ENCODE measurements around the gene FOS.

DNA sequence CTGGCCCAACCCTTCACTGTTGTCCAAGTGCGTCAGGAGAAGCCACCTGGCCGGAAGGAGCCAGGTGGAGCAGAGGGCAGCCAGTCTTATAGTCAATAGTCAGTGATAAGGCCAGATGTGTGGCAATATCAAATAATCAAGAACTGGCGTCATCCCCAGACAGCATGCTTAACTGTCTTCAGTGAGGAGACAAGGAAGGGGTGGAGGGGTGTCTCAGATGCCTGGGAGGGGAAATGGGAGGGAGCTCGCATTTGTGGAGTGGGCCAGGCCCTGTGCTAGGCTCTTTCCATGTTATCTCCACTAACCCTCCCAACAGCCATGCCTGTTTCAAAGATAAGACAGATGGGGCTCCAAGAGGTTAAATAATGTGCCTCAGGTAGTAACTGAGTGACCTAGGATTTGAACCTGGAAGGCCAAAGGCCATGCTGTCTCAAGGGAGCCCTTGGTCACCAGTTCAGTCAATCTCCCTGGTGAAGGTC, 48.9 kb upstream of the FOS start:
- TF ChIP-seq, protein P1, sequence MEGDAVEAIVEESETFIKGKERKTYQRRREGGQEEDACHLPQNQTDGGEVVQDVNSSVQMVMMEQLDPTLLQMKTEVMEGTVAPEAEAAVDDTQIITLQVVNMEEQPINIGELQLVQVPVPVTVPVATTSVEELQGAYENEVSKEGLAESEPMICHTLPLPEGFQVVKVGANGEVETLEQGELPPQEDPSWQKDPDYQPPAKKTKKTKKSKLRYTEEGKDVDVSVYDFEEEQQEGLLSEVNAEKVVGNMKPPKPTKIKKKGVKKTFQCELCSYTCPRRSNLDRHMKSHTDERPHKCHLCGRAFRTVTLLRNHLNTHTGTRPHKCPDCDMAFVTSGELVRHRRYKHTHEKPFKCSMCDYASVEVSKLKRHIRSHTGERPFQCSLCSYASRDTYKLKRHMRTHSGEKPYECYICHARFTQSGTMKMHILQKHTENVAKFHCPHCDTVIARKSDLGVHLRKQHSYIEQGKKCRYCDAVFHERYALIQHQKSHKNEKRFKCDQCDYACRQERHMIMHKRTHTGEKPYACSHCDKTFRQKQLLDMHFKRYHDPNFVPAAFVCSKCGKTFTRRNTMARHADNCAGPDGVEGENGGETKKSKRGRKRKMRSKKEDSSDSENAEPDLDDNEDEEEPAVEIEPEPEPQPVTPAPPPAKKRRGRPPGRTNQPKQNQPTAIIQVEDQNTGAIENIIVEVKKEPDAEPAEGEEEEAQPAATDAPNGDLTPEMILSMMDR (IDR thresholded peaks at IDR 0.05) = no peak
- TF ChIP-seq EZH2phosphoT487 (IDR thresholded peaks at IDR 0.05) (no peak), EZH2 (IDR thresholded peaks at IDR 0.05) (no peak)

Data from neural progenitor cell (in vitro differentiated cells).